Stimulated activated CD4-positive, alpha-beta T cell treated with anti-CD3 and anti-CD28 coated beads, Interleukin-4, amount 100 ng/mL, for 48 hours (primary cell): ENCODE results near the gene STAT5A.
"Not testable (repeated sequence)": the region's sequence is repeated elsewhere in the genome, so short reads cannot be mapped to it uniquely, and the experiment has no call there.

Experiments used
- DNase-seq, 2 donors: peaks; one replicate each; pipeline ENCODE4 v3.0.0-alpha.2; 2020; ENCODE audit warnings: low read depth in 2 of 2

The STAT5A gene

DNA sequence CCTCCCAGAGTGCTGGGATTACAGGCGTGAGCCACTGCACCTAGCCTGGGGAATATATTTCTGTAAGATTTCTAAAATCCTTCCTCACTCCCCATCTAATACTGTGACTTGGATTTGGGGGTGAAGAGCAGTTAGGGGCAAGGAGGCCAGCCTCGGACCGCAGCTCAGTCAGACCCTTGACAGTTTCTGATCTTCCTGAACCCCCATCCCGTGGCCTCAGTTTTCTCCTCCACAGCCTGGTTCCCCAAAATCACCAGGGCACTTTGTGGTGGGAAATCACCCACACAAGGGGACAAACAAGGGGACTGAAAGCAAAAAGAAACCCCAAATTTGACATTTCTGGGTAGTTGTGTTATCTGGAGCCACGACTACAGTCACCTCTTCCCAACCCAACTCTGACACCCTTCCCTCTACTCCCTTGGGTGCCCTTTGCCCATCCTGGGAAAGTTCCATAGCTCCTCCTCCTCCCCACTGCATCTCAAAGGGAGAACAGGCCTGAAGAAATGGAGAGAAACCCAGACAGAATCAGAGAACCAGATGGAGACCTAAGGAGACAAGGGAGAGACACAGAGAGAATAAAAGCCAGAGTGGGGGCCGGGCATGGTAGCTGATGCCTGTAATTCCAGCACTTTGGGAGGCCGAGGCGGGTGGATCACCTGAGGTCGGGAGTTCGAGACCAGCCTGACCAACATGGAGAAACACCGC lies 2.8 kb upstream of the STAT5A start:
- no peak for DNase-seq

DNA sequence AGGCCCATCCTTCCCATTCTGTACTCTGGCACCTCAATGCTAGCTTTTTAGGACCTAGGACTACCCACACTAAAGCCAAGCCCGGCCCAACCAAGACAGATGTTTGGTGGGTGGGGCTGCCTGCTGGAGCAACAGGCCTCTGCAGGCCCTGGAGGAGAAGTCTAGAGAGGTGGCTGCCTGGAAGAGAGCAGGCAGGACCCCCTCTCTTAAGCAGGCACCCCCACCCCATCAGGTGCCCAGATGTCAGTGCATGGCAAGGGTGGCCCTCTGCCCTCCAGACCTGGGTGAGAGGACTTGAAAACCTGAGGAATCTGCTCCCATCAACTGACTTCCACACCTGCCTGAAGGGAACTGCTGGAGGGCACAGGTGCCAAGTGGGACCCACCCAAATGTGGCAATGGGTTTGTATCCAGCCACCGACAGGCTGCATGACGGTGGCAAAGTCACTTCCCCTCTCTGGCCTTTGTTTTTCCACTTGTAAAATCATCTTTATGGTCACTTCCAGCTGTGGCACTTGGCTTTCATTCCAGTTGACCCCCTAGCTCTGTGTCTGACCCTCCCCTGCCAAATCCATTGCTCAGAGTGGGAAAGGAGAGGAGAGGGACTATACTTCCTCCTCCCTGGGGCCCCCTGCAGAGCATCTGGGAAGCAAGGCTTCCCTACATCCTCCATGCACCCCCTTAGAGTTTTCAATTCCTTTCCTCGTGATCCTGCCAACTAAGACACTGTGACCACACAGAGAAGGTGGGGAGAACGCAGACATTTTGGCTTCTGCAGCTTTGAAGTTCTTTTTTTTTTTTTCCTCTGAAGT lies 1.7 kb upstream of the STAT5A start:
- DNase-seq, result no peak

DNA sequence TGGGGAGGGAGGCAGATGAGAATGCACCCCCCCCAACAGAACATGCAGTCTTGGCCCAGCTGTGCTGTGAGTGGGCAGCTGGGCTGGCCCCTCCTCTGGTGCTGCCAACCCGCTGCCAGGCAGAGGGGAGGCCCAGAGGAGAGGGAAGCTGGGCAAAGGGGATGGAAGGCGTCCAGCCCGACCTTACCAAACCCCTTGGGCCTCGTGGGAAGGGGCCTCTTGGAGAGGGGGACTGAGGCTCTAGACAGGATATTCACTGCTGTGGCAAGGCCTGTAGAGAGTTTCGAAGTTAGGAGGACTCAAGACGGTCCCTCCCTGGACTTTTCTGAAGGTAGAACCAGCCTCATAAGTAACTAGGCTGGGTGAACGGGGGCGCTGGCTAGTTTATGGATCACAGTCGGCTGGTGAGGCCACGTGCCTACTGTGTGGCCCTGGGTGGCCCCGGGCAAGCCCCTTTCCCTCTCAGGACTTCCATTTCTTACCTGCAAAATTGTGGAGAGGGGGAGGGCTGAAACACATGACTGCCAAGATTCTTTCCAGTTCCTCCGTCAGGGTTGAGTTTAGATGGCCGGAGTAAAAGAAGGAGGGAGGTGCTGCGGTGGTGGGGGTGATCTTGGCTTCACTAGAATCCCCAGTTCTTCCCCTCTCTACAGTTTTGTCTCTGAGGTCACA lies 857 bp upstream of the STAT5A start:
- DNase-seq, result peak; percentile 38 to 45

DNA sequence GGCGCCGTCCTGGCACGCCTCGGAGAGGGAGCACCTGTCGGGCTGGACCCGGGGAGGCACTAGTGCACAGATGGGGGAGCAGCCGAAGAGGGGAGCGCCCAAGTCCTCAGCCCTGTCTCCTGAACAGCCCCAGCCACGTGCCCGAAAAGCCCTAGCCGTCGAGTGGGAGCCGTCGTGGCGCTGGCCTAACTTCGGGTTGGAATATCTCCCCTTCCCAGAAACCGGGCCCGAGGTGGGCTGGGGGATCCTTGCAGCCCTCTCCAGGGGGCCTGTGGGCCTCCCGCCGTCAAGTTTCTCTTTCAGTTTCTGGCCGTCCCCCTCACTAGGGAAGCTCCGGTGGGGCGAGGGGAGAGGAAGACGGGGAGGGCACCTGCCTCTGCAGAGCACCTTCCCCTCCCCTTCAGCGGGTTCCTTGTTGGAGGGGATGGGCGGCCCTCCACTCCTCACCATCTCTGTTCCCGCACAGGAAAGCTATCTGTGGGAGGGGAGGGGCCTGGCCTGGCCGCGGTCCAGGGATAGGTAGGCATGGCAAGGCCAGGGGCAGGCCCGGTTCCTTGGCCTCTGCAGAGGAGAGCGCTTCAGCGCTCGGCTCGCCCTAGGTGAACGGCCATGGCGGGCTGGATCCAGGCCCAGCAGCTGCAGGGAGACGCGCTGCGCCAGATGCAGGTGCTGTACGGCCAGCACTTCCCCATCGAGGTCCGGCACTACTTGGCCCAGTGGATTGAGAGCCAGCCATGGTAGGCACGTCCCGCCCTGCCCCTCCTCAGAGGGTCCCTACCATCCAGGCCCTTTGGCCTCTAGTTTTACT lies 709 bp downstream of the STAT5A start:
- DNase-seq, result peak; percentile 38 to 53

DNA sequence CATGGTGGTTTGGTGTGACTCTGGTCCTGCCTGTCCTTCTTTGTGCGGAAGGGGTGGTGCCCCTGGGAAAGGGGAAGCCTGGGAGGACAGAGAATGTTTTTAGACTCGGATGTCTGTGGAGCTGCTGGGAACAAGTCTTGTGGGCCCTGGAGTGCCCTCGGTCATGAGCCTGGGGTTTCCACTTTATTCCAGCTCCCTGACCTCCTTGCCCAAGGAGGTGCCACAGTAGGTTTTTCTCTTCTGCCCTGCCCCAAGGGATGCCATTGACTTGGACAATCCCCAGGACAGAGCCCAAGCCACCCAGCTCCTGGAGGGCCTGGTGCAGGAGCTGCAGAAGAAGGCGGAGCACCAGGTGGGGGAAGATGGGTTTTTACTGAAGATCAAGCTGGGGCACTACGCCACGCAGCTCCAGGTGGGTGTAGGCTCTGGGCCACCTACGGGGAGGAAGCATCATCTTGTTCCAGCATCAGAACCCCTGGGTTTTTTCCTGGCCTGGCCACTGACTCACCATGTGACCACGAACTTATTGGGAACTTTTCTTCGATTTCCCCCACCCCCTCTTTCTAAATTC lies 1.4 kb downstream of the STAT5A start:
- peak; percentile 38 to 67 for DNase-seq

DNA sequence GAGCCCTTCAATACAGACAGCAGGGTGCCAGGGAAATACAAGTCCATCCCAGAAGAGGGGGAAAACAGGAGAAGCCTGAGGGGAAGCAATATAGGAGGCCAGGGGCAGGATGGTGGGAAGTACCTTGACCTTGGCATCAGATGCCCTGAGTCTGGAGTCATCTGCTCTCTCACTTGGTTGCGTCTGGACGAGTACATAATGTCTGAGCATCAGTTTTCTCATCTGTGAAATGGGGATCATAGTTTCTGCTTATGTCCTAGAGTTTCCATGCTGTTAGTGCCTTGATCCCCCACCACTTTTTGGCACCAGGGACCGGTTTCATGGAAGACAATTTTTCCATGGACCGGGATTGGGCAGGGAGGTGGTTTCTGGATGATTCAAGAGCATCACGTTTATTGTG lies 2.3 kb downstream of the STAT5A start:
- DNase-seq, result no peak

DNA sequence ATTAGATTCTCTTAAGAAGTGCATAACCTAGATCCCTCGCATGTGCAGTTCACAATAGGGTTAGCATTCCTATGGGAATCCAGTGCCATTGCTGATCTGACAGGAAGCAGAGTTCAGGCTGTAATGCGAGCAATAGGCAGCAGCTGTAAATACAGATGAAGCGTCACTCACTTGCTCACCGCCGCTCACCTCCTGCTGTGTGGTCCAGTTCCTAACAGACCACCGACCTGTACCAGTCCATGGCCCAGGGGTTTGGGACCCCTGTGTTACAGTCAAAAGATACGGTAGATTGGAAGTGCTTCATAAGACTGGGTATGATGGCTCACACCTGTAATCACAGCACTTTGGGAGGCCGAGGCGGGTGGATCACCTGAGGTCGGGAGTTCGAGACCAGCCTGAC lies 2.8 kb downstream of the STAT5A start:
- no peak for DNase-seq

DNA sequence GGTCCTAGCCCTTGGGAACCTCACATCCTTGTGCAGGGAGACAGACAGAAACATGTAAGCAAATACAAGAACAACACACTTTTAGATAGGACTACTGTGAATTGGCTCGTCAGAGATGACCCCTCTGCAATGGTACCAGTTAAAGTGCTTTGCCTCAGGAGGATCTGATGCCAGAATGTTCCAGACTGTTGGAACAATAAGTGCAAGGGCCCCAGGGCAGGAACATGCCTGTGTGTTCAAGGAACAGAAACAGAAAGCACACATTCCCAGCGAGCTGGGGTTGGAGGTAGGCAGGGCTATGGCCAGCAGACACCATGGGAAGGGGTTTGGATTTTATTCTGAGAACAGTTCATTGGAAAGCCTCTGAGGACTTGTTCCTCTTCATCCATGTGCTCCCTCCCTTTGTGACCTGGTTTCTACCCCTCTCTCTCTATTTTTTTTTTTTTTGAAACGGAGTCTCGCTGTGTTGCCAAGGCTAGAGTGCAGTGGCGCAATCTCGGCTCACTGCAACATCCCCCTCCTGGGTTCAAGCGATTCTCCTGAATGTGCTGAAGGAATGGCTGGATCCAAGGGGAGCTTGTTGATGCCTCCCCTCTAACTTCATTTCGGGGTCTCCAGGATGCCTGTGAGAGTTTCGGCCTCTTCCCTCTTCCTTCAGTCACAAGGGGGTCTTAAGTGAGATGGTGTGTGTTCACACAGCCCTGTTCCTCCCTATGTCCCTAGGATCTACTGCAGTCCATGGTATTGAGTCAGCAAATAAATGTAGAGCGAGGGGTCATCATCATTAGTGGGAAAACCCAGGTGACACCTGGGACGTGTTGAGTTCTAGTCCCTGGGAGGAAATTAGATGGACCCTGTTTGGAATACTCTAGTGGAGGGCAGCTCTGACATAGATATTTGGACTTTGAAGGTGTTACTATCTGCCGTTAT lies 6.4 kb downstream of the STAT5A start:
- no peak for DNase-seq

DNA sequence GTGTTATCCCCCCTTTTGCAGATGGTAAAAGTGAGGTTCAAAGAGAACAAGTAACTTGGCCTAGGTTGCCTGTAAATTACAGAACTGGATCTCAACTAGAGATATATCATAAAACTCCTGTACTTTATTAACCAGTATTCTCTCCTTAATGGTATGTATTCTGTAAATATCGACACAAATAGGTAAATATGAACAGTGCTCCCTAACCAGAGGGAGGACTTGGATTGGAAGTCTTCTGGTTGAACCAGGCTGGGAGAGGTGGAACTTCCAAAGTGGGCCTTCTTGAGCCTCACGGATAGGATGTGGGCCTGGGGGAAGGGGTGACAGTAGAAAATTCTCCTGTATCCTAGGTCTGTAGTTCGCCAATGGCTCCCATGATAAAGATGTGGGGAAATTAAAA lies 7.7 kb downstream of the STAT5A start:
- DNase-seq, result no peak

DNA sequence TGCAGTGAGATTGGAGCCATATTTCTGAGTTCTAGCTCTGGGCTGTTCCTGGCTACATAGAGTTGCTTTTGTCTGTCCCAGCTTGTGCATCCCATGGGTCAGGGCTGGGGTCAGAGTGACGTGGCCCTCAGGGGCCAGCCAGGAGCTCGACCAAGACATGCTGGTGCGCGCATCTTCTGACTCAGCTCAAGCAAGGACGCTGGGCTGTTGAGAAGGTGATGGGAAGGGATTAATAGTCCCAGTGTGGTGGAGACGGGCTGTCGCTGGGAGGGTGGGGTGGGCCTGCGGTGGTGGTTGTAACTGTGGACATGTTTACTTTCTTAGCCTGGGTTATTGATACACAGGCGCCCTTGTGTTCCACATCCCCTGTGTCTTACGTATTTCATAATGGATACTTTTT lies 9.5 kb downstream of the STAT5A start:
- DNase-seq, result not testable (repeated sequence)

DNA sequence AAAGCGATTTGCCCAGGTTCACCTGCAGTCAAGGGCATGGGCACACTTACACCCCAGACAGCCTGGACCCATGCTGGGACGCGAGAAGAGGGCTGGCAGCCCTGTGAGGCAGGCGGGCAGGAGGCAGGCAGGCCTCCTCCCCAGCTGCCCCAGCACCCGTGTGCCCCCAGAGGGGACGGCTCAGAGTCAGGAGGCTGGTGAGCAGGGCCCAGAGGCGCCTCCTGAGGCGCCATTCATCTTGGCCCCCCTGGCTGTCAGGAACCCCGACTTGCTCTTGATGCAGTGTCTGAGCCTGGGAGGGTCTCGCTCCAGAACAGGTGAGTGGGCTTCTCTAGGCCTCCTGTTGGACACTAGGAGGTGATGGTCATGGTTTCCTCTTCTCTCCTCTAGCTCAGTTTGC lies 11.1 kb downstream of the STAT5A start:
- not testable (repeated sequence) for DNase-seq

DNA sequence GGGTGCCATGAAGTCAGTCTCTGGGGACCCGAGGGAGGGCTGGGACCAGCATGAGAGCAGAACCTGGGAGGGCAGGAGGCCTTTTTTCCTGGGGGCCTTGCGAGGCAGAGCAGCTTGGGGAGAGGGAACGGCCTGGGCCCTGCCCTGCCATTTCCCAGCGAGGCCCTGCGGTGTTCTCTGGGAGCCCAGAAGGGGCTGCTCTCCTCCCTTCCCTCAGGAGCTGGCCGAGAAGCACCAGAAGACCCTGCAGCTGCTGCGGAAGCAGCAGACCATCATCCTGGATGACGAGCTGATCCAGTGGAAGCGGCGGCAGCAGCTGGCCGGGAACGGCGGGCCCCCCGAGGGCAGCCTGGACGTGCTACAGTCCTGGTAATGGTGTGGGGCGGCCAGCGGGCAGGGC lies 11.6 kb downstream of the STAT5A start:
- not testable (repeated sequence) for DNase-seq

DNA sequence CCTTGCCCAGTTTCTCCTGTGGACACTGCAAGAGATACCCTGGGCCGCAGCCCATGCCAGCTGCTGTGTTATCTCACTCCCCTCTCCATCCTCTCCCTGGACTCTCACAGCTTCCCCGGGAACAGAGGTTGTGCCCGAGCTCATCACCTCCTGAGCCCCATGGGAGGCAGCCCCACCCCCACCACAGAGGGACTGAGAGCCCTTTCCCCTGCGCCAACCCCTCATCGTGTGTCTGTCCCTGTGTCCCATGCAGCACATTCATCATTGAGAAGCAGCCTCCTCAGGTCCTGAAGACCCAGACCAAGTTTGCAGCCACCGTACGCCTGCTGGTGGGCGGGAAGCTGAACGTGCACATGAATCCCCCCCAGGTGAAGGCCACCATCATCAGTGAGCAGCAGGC lies 12.7 kb downstream of the STAT5A start:
- DNase-seq, result no peak

DNA sequence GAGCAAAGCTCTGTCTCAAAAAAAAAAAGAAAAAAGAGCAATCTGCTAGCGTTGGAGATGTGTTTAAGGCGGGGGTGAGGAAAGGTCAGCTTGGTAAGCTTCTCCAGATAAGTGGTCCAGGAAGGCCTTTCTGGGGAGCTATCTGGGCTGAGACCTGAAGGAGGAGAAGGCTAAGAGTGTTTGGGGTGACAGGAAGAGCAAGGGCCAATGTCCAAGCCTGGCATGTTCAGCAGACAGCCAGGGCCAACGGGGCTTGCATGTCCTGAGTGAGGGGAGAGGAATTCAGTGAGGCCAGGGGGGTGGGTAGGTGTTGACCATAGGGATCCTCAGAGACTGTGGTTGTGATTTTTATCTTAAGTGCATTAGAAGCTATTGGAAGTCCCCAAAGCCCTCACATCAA lies 15.4 kb downstream of the STAT5A start:
- DNase-seq, result no peak

DNA sequence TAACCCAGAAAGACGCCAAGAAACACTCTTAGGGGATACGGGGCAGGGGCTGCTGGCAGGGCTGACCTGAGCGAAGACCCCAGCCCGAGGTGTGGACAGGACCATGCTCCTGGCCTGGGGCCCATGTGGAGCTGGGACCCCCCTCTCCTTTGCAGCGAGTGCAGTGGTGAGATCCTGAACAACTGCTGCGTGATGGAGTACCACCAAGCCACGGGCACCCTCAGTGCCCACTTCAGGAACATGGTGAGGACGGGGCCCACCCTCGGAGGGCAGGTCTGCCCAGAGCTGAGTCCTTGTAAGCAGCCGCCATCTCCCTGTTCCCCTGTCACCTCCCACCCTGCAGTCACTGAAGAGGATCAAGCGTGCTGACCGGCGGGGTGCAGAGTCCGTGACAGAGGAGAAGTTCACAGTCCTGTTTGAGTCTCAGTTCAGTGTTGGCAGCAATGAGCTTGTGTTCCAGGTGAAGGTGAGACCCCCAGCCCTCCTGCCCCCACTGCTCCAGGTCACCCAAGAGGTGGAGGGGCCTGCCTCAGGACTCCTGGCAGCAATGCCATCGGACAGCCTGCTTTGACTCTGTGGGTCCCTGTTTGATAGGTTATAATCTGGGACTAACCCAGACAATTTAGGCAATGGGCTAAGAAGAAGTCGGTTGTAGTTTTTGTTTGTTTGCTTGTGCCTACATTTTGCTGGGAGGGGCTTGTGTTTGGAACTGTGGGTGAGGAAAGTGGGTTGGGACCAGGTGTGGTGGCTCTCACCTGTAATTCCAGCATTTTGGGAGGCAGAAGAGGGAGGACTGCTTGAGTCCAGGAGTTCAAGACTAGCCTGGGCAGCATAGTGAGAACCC lies 16.1 kb downstream of the STAT5A start:
- DNase-seq, result no peak

DNA sequence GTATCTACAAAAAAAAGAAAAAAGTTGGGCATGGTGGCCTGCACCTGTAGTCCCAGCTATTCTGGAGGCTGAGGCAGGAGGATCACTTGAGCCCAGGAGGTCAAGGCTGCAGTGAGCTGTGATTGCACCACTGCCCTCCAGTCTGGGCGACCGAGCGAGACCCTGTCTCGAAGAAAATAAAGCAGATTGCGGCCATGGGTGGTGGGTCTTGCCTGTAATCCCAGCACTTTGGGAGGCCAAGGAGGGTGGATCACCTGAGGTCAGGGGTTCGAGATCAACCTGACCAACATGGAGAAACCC lies 16.7 kb downstream of the STAT5A start:
- DNase-seq, result not testable (repeated sequence)

DNA sequence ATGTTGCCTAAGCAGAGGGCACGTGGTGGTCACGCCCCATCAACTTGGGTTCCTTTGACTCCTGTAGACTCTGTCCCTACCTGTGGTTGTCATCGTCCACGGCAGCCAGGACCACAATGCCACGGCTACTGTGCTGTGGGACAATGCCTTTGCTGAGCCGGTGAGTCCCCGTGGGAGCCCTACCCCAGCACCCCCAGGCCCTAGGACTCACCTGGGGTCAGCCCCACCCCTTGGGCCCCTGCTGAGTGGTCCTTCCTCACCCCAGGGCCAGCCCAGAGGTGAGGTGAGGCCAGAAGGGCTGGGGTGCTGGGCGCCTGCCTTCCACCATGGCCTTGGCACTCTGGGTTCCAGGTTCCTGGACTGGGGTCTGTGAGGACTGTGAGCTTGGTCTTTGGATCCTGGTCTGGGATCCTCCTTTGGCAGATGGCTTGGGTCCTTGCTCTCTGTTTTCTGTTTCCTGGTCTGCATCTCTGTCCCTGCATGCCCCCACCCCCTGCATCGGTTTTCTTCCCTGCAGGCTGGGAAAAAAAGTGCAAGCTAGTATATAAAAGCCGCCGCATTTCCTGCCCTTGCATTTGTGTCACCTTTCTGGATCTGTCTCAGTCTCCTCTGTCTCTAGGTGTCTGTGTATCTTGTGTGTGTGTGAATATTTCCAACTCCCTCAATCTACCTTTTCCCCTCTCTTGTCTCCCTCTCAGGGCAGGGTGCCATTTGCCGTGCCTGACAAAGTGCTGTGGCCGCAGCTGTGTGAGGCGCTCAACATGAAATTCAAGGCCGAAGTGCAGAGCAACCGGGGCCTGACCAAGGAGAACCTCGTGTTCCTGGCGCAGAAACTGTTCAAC lies 17.5 kb downstream of the STAT5A start:
- no peak for DNase-seq

DNA sequence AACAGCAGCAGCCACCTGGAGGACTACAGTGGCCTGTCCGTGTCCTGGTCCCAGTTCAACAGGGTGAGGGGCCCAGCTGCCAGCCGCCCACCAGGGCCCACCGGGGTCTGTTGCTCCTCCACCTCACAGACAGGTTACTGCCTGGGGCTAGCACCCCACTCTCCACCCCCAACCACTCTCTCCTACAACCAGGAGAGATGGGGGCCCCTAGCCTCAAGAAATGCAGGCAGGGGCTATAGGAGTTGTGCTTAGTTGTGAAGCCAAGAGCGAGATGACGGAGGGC lies 18.0 kb downstream of the STAT5A start:
- DNase-seq, result no peak

DNA sequence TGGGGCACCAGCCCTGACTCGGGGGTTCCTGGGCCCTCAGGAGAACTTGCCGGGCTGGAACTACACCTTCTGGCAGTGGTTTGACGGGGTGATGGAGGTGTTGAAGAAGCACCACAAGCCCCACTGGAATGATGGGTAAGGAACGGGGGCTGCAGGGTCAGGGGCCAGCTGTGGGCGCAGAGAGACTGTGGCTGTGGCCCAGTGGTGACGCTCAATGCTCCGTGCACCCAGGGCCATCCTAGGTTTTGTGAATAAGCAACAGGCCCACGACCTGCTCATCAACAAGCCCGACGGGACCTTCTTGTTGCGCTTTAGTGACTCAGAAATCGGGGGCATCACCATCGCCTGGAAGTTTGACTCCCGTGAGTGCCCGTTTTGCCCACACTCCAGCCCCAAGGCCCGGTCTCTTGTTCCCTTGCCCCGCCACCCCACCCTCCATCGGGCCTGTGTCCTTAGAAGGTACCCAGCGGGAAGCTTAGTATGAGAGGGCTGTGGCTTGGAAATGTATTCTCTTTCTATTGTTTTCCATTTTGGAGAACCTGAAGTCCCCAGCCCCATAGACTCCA lies 19.1 kb downstream of the STAT5A start:
- DNase-seq, result no peak
